Activated CD8-positive, alpha-beta memory T cell treated with anti-CD3 and anti-CD28 coated beads, Interleukin-2, amount 50 U/mL, for 4 hours (primary cell): ENCODE results near the gene RAP1GDS1.
"Not testable (repeated sequence)": the region's sequence is repeated elsewhere in the genome, so short reads cannot be mapped to it uniquely, and the experiment has no call there.

Experiments used
- DNase-seq: peaks from one replicate; pipeline ENCODE4 v3.0.0-alpha.2; 2020

Gene RAP1GDS1

GRCh38 chr4:98447648-98448047 lies 186.5 kb downstream of the RAP1GDS1 start:
- no peak for DNase-seq

- DNase-seq, result no peak
These were observed 187.7 kb downstream of the RAP1GDS1 start for GRCh38 chr4:98448908-98449307.

DNA sequence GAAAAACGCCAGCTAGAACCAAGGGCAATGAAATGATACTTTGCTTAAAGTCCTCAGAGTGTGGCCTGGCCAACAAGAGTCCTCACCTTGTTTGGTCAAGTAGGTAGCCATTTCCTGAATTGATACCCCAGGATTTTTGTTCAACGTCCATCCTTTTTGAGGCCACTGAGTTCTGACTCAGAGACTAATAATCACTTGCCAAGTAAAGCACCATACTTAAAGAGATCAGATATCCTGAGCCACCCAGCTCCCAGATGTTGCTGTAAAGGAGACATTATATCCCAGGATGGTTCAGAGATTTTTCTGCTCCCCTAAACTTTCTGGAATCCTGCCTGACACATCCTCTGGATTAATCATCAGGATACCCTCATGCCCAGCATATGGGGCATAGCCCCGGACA lies 190.9 kb downstream of the RAP1GDS1 start:
- DNase-seq, result no peak

DNA sequence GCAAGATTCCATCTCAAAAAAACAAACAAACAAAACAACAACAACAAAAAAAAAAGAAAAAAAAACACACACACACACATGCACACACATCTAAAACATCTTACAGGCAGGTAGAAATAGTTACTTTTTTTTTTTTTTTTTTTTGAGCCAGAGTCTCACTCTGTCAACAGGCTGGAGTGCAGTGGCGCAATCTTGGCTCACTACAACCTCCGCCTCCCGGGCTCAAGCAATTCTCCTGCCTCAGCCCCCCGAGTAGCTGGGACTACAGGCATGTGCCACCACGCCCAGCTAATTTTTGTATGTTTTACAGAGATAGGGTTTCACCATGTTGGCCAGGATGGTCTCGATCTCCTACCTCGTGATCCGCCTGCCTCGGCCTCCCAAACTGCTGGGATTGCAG lies 196.2 kb downstream of the RAP1GDS1 start:
- DNase-seq, result not testable (repeated sequence)

GRCh38 chr4:98461121-98461865 lies 200.1 kb downstream of the RAP1GDS1 start:
- not testable (repeated sequence) for DNase-seq

DNA sequence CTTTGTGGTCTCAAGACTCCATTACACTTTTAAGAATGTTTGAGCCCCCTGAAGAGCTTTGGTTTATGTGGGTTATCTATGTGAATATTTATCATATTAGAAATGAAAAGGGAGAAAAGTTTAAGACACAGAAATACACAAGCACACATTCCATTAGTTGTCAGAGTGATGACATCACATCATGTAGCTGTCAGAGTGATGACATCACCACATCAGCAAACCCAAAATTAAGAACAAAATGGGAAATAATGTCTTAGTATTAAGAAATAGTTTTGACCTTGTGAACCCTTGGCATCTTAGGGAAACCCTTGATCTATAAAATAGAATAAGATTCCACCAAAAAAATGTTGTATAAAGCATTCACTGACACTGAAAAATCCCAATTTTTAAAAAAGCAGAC lies 201.3 kb downstream of the RAP1GDS1 start:
- DNase-seq, result no peak

GRCh38 chr4:98466868-98467599 lies 205.8 kb downstream of the RAP1GDS1 start:
- DNase-seq, result no peak

- DNase-seq, result peak; percentile 70
These were observed 206.5 kb downstream of the RAP1GDS1 start for GRCh38 chr4:98467627-98468072.

DNA sequence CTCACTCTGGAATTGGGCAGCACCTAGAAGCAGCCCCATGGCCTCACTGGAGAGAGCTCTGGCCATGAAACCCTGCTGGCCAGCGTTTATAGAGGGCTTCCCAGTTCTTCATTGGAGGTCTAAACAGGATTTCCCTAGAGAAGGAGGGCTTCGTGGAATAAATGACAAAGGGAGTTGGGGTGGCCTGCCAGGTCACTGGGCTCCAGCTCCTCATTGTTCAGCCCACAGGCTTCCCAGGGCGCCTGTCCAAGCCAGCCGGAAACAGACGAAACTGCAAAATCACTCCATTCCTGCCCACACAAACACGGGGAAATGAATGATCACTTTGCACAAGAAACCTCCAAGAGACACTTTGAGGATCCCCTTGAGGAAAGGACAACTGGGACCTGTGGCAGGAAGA lies 207.5 kb downstream of the RAP1GDS1 start:
- no peak for DNase-seq

- no peak for DNase-seq
These were observed 208.6 kb downstream of the RAP1GDS1 start for GRCh38 chr4:98469771-98470170.

- no peak for DNase-seq
These were observed 209.2 kb downstream of the RAP1GDS1 start for GRCh38 chr4:98470366-98470765.

DNA sequence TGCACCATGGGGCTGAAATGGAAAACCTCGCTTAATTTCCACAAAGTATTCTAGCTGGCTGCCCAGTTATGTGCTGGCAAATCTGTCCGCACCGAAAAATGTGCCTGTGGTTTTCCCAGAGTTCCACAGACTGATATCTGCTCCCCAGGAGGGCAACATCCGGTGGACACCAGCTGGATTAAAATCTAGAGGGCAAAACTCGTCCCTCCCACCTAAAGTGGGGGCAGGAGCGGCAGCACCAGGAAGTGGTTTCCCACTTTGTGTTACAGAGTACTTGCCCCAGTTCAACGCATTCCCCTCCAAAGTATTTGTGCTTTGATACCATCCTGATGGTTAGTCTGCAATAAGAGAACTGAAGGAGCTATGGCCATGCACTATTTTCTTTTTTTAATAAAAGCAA lies 209.6 kb downstream of the RAP1GDS1 start:
- no peak for DNase-seq

GRCh38 chr4:98473046-98473445 lies 211.9 kb downstream of the RAP1GDS1 start:
- DNase-seq, result no peak

- DNase-seq, result no peak
These were observed 213.2 kb downstream of the RAP1GDS1 start for GRCh38 chr4:98474408-98474844.

GRCh38 chr4:98476891-98477290 lies 215.7 kb downstream of the RAP1GDS1 start:
- no peak for DNase-seq

- DNase-seq, result not testable (repeated sequence)
These were observed 218.4 kb downstream of the RAP1GDS1 start for GRCh38 chr4:98479590-98479989.

DNA sequence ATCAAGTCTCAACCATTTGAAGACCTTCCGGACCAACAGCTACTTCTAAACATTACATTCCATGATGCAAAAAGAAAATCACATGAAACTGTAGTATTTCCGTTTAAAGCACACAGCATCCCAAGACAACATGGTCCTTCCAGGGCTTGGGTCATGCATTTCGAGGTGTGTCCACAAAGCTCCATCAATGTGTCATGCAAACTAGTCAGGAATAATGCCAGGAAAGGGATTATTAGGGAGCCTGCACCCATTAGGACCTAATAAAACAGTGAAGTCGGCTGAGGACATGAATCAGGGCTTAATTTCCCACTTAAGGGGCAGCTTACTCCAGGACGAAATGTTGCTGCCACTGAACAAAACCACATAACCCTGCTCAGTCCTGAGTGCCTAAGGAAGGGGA lies 219.4 kb downstream of the RAP1GDS1 start:
- no peak for DNase-seq

DNA sequence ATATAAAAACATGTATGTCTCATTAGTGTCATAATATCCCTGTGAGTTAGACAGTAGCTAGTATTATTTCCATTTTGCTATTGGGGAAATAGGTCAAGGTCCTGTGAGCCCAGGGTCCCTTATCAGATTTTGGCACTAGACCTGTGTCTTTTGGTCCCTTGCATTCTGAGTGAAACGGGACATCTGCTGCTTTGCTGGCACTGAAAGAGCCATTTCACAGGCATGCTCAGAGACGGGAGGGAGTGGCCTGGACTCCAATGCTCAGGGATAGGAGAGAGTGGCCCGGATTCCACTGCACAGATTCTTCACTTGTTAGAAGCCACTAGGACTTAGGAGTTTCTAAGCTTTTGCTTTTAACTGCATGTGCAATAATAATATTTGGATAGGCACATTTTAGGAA lies 220.0 kb downstream of the RAP1GDS1 start:
- no peak for DNase-seq

DNA sequence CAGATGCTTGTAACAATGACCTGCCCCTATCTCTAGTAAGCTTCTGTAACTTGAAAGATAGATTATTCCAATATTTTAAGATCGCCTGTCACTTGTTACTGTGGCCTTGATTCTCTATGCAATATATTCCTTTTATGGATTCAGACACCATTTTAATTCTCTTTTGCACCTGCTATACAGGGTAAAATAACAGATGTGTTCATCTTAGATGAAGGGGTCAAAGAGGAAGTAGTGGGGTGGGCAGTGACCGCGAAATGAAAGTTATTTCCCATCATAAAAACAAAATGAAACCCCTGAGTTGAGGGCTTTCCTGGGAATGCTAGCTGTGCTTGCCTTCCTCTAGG lies 221.3 kb downstream of the RAP1GDS1 start:
- no peak for DNase-seq

- DNase-seq, result no peak
These were observed 221.9 kb downstream of the RAP1GDS1 start for GRCh38 chr4:98482847-98483806.

GRCh38 chr4:98484031-98484430 lies 222.8 kb downstream of the RAP1GDS1 start:
- DNase-seq, result no peak

- DNase-seq, result no peak
These were observed 224.7 kb downstream of the RAP1GDS1 start for GRCh38 chr4:98485816-98486345.

DNA sequence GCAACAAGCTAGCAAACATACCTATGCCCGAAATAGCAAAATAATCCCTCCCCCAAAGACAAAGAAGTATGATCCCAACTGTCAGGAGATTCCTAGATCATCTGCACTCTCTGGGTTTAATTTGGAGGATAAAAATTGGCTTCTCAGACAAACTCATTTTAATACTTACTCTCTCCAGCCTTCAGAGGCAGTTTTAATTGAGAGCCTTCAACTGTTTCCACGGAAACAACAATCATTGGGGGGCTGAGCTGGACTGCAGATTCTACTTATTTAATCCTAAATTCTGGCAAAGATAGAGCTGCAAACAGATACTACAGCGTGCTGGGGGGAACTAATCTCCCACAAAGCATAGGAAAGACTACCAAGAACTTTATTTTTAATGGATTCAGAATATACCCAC lies 229.1 kb downstream of the RAP1GDS1 start:
- DNase-seq, result no peak
